Measurements from ENCODE around the gene BAHCC1.

BAHCC1 gene

GRCh38 chr17:81428121-81428515 is 32.9 kb downstream of the BAHCC1 start:
- no peak for FAIRE-seq

GRCh38 chr17:81428516-81428915 is 33.3 kb downstream of the BAHCC1 start:
- FAIRE-seq, result no peak

- FAIRE-seq, result no peak
Measured at GRCh38 chr17:81428948-81429774, 33.9 kb downstream of the BAHCC1 start.

- no peak for FAIRE-seq
Measured at GRCh38 chr17:81429821-81430551, 34.7 kb downstream of the BAHCC1 start.

- FAIRE-seq, result no peak
Measured at GRCh38 chr17:81431545-81432482, 36.6 kb downstream of the BAHCC1 start.

GRCh38 chr17:81432941-81433340 is 37.7 kb downstream of the BAHCC1 start:
- FAIRE-seq, result no peak

- no peak for FAIRE-seq
Measured at GRCh38 chr17:81433656-81434055, 38.4 kb downstream of the BAHCC1 start.

GRCh38 chr17:81434072-81434471 is 38.8 kb downstream of the BAHCC1 start:
- no peak for FAIRE-seq

- no peak for FAIRE-seq
Measured at GRCh38 chr17:81434681-81435417, 39.6 kb downstream of the BAHCC1 start.

- no peak for FAIRE-seq
Measured at GRCh38 chr17:81435652-81436293, 40.5 kb downstream of the BAHCC1 start.

GRCh38 chr17:81436294-81436849 is 41.1 kb downstream of the BAHCC1 start:
- FAIRE-seq, result no peak

GRCh38 chr17:81437191-81437651 is 42.0 kb downstream of the BAHCC1 start:
- no peak for FAIRE-seq

GRCh38 chr17:81438007-81438659 is 42.9 kb downstream of the BAHCC1 start:
- FAIRE-seq, result no peak

GRCh38 chr17:81438688-81439087 is 43.4 kb downstream of the BAHCC1 start:
- FAIRE-seq, result no peak

GRCh38 chr17:81440051-81440471 is 44.8 kb downstream of the BAHCC1 start:
- FAIRE-seq, result no peak

GRCh38 chr17:81440511-81441244 is 45.4 kb downstream of the BAHCC1 start:
- FAIRE-seq, result no peak

- FAIRE-seq, result no peak
Measured at GRCh38 chr17:81442791-81443190, 47.5 kb downstream of the BAHCC1 start.

GRCh38 chr17:81443269-81443668 is 48.0 kb downstream of the BAHCC1 start:
- FAIRE-seq, result no peak

- no peak for FAIRE-seq
Measured at GRCh38 chr17:81444610-81445339, 49.5 kb downstream of the BAHCC1 start.

Data from endometrium (tissue), 2 donors.